Pancreas (tissue), 10 donors: ENCODE results near the gene RWDD1. TPM values are rescaled to one million over a fixed set of nuclear protein-coding genes. Genes with fewer than 3 reads are reported as not detected.
"Not testable (repeated sequence)": the region's sequence is repeated elsewhere in the genome, so short reads cannot be mapped to it uniquely, and the experiment has no call there.

Experiments used
- ATAC-seq, 4 donors: fragments of 200-7000 bp; cut with Tn5 transposase; one replicate each; pipeline versions ENCODE4 v1.8.0 to v1.9.1; 2020; ENCODE audit warnings: mild to moderate bottlenecking in 4 of 4, moderate library complexity in 4 of 4
- DNase-seq, 6 donors: peaks; one replicate each; pipeline ENCODE4 v3.0.0-alpha.2; 2020
- FAIRE-seq: peaks from 2 replicates; lab custom pipeline; 2012; peaks lifted over from hg19 to GRCh38; lab: Jason Lieb, UNC
- H3K27ac ChIP-seq, 4 donors: fragments of 200-600 bp; sonication (generic); 1 replicate in 3 of 4; 2 replicates in 1 of 4; pipeline versions ENCODE4 v1.5.0 to v1.8.0; 2020
- H3K27me3 ChIP-seq, 4 donors: fragments of 200-600 bp; one replicate each; pipeline ENCODE4 v1.8.0; 2021
- H3K36me3 ChIP-seq, 3 donors: fragments of 200-600 bp; sonication (generic) in 1 of 3; one replicate each; pipeline versions ENCODE4 v1.5.0 to v1.8.0; 2020 to 2021
- H3K4me1 ChIP-seq, 3 donors: fragments of 200-600 bp; one replicate each; pipeline ENCODE4 v1.8.0; 2021
- H3K4me3 ChIP-seq, 4 donors: fragments of 200-600 bp; sonication (generic) in 2 of 4; one replicate each; pipeline versions ENCODE4 v1.5.0 to v1.8.0; 2020 to 2021
- H3K9me3 ChIP-seq, 4 donors: fragments of 200-600 bp; one replicate each; pipeline ENCODE4 v1.8.0; 2021
- CTCF ChIP-seq, 4 donors: fragments of 200-600 bp; sonication (generic) in 3 of 4; IDR thresholded peaks; one replicate each; pipeline versions ENCODE4 v1.5.0 to v1.8.0; 2021; ENCODE audit warnings: antibody characterized with exemption in 4 of 4
- WGBS, 2 donors: extraction: QIAGEN DNeasy Blood & Tissue Kit; methylation state at CpG; one replicate each; pipeline ENCODE4 v1.1.7; 2013; 5-methylcytosine and 5-hydroxymethylcytosine counted together
- intact Hi-C, 3 donors: fragments of 100-400 bp; cut with DNase I; formaldehyde crosslinking; loops; one replicate each; pipeline versions ENCODE4 v1.11.1 to v1.14.2; 2022
- polyA plus RNA-seq, 2 donors: library from polyadenylated mRNA; stranded (reverse); fragments of 200-250 nt; gene quantifications; one replicate each; pipeline ENCODE4 v1.2.3, GENCODE V29; 2013
- total RNA-seq, 6 donors: library from RNA; stranded (reverse); fragmentation: NEBNext Ultra II Directional in 4 of 6; extraction: Animal tissue kit (Norgen Biotek cat#: 25700) in 4 of 6; gene quantifications; one replicate each; pipeline versions ENCODE4 v1.2.1 to v1.2.4, GENCODE V29; 2021 to 2023
- donor health status: healthy with polysubstance abuse.
- donor health status: DM: no; HTN: no; CAD: no; lungs with moderate emphysema.
- donor health status: DM: no; HTN: no; CAD: no.
- donor health status: control.
- donor health status: control.
- donor health status: Bipolar disorder and iron deficiency.
- donor health status: DM: yes; HTN: yes; CAD: no.
- donor health status: DM: no; HTN: no; CAD: no.
- donor health status: DM: no; HTN: no; CAD: no.
- donor health status: DM: yes; HTN: yes; CAD: no.

The RWDD1 gene
- total and polyA plus RNA-seq, 8 donors: 26.0 to 40.6 (median 29.4) TPM

GRCh38 chr6:116586738-116587137 lies 15.4 kb downstream of the RWDD1 start:
- H3K4me1 ChIP-seq: no peaks in the 10 kb centered on the region
- 93 to 97% methylated on average over 2 of the region's 2 CpGs for WGBS, 2 donors
- H3K9me3 ChIP-seq: no peaks in the 10 kb centered on the region
- H3K4me3 ChIP-seq: no peak overlapping the region
- intact Hi-C loops: no loop called here
- H3K27me3 ChIP-seq: no peaks in the 10 kb centered on the region
- DNase-seq: no peak
- no peak overlapping the region for H3K27ac ChIP-seq
- no peak for TF ChIP-seq CTCF (IDR thresholded peaks at IDR 0.05)
- peaks cover under 1 to 30% (median 6%) of the 10 kb centered on the region in 3 donors for H3K36me3 ChIP-seq
- FAIRE-seq: no peak
- no peak for ATAC-seq

GRCh38 chr6:116595247-116595646 lies 23.9 kb downstream of the RWDD1 start:
- no peaks in the 10 kb centered on the region for H3K9me3 ChIP-seq
- H3K27me3 ChIP-seq: no peaks in the 10 kb centered on the region
- H3K4me1 ChIP-seq: peaks cover 0 to 4% (median 0%) of the 10 kb centered on the region in 3 donors
- peak; percentile 29 to 78 (median 68) for ATAC-seq
- H3K27ac ChIP-seq: no peak overlapping the region
- H3K4me3 ChIP-seq: no peak overlapping the region
- intact Hi-C loops: no loop called here
- no peak for FAIRE-seq
- 38 to 43% methylated on average over 3 of the region's 3 CpGs for WGBS, 2 donors
- no peak for DNase-seq
- no peak for TF ChIP-seq CTCF (IDR thresholded peaks at IDR 0.05)
- peaks cover 6 to 32% (median 12%) of the 10 kb centered on the region in 3 donors for H3K36me3 ChIP-seq

GRCh38 chr6:116596815-116597214 lies 25.5 kb downstream of the RWDD1 start:
- intact Hi-C loops: no loop called here
- no peak overlapping the region for H3K4me3 ChIP-seq
- FAIRE-seq (no peak), DNase-seq (no peak), ATAC-seq (no peak)
- no peaks in the 10 kb centered on the region for H3K27me3 ChIP-seq
- no peak overlapping the region for H3K27ac ChIP-seq
- H3K9me3 ChIP-seq: no peaks in the 10 kb centered on the region
- WGBS, 2 donors: 75 to 81% methylated on average over 4 of the region's 4 CpGs
- no peak for TF ChIP-seq CTCF (IDR thresholded peaks at IDR 0.05)
- peaks cover 4 to 17% (median 5%) of the 10 kb centered on the region in 3 donors for H3K36me3 ChIP-seq
- H3K4me1 ChIP-seq: peaks cover 0 to 4% (median 0%) of the 10 kb centered on the region in 3 donors

- ATAC-seq, H3K27ac ChIP-seq, DNase-seq, H3K36me3 ChIP-seq, intact Hi-C loops, H3K27me3 ChIP-seq, H3K4me3 ChIP-seq, H3K4me1 ChIP-seq, FAIRE-seq, H3K9me3 ChIP-seq: not testable (repeated sequence)
- 92 to 96% methylated on average over 3 of the region's 3 CpGs for WGBS, 2 donors
These were observed 32.6 kb downstream of the RWDD1 start for GRCh38 chr6:116603916-116604315.

- H3K9me3 ChIP-seq, H3K27me3 ChIP-seq, intact Hi-C loops, FAIRE-seq, DNase-seq, ATAC-seq, H3K27ac ChIP-seq, H3K4me1 ChIP-seq, H3K4me3 ChIP-seq, H3K36me3 ChIP-seq: not testable (repeated sequence)
- 87% methylated on average over 3 of the region's 3 CpGs for WGBS, 2 donors
These were observed 33.6 kb downstream of the RWDD1 start for GRCh38 chr6:116604868-116605267.

- Histone ChIP-seq H3K4me3 (no peak overlapping the region), H3K27me3 (no peaks in the 10 kb centered on the region), H3K36me3 (no peaks in the 10 kb centered on the region), H3K27ac (no peak overlapping the region), H3K9me3 (no peaks in the 10 kb centered on the region), H3K4me1 (no peaks in the 10 kb centered on the region)
- TF ChIP-seq CTCF (IDR thresholded peaks at IDR 0.05): no peak
- FAIRE-seq: no peak
- 97 to 99% methylated on average over 4 of the region's 4 CpGs for WGBS, 2 donors
- ATAC-seq: no peak
- DNase-seq: no peak
- intact Hi-C loops: no loop called here
These were observed 34.6 kb downstream of the RWDD1 start for GRCh38 chr6:116605935-116606334.
